ENCODE measurements around the gene GRIK3. TPM values are rescaled to one million over a fixed set of nuclear protein-coding genes. Genes with fewer than 3 reads are reported as not detected.

Gene GRIK3
- total RNA-seq, 1 experiment from 2014 or later, result not detected

GRCh38 chr1:36794460-36794859 lies 239.9 kb downstream of the GRIK3 start:
- DNase-seq (ENCODE audit: low read depth), result no peak

- no peak for DNase-seq (ENCODE audit: low read depth)
These were observed 240.9 kb downstream of the GRIK3 start for GRCh38 chr1:36793452-36793851.

- DNase-seq (ENCODE audit: low read depth), result no peak
These were observed 242.0 kb downstream of the GRIK3 start for GRCh38 chr1:36792292-36792691.

GRCh38 chr1:36790191-36790590 lies 244.1 kb downstream of the GRIK3 start:
- DNase-seq (ENCODE audit: low read depth), result no peak

- DNase-seq (ENCODE audit: low read depth), result no peak
These were observed 244.8 kb downstream of the GRIK3 start for GRCh38 chr1:36789535-36789934.

- DNase-seq (ENCODE audit: low read depth), result no peak
These were observed 246.9 kb downstream of the GRIK3 start for GRCh38 chr1:36787312-36787913.

GRCh38 chr1:36786425-36786824 lies 247.9 kb downstream of the GRIK3 start:
- no peak for DNase-seq (ENCODE audit: low read depth)

- DNase-seq (ENCODE audit: low read depth), result no peak
These were observed 250.0 kb downstream of the GRIK3 start for GRCh38 chr1:36784147-36784859.

GRCh38 chr1:36783475-36783874 lies 250.8 kb downstream of the GRIK3 start:
- DNase-seq (ENCODE audit: low read depth), result no peak

GRCh38 chr1:36782785-36783184 lies 251.5 kb downstream of the GRIK3 start:
- DNase-seq (ENCODE audit: low read depth), result no peak

- DNase-seq (ENCODE audit: low read depth), result no peak
These were observed 252.2 kb downstream of the GRIK3 start for GRCh38 chr1:36782085-36782484.

- DNase-seq (ENCODE audit: low read depth), result no peak
These were observed 253.2 kb downstream of the GRIK3 start for GRCh38 chr1:36781098-36781497.

- no peak for DNase-seq (ENCODE audit: low read depth)
These were observed 255.6 kb downstream of the GRIK3 start for GRCh38 chr1:36778740-36779139.

- no peak for DNase-seq (ENCODE audit: low read depth)
These were observed 257.1 kb downstream of the GRIK3 start for GRCh38 chr1:36776948-36777831.

GRCh38 chr1:36776256-36776655 lies 258.1 kb downstream of the GRIK3 start:
- no peak for DNase-seq (ENCODE audit: low read depth)

- no peak for DNase-seq (ENCODE audit: low read depth)
These were observed 258.6 kb downstream of the GRIK3 start for GRCh38 chr1:36775716-36776115.

- no peak for DNase-seq (ENCODE audit: low read depth)
These were observed 260.3 kb downstream of the GRIK3 start for GRCh38 chr1:36773827-36774541.

- DNase-seq (ENCODE audit: low read depth), result no peak
These were observed 261.4 kb downstream of the GRIK3 start for GRCh38 chr1:36772647-36773495.

GRCh38 chr1:36771660-36772284 lies 262.5 kb downstream of the GRIK3 start:
- DNase-seq (ENCODE audit: low read depth), result no peak

GRCh38 chr1:36771240-36771639 lies 263.1 kb downstream of the GRIK3 start:
- DNase-seq (ENCODE audit: low read depth), result no peak
